Activated naive CD4-positive, alpha-beta T cell treated with anti-CD3 and anti-CD28 coated beads, Interleukin-2, amount 50 U/mL, for 72 hours (primary cell): Measurements from ENCODE around the gene IP6K1. TPM values are rescaled to one million over a fixed set of nuclear protein-coding genes. Genes with fewer than 3 reads are reported as not detected.

ENCODE experiments used
- ATAC-seq, 2 donors: fragments of 150-1000 bp; cut with Tn5 transposase; 2 replicates each; pipeline ENCODE4 v1.10.0; 2021; ENCODE audit warnings: mild to moderate bottlenecking in 2 of 2, moderate library complexity in 2 of 2
- DNase-seq, 2 donors: peaks; one replicate each; pipeline ENCODE4 v3.0.0; 2021 to 2022; ENCODE audit warnings: low spot score in 2 of 2
- H3K27ac Mint-ChIP-seq, 2 donors: one replicate each; pipeline ENCODE4 v1.8.0; 2022; ENCODE audit warnings: mild to moderate bottlenecking in 2 of 2, mixed read lengths in 2 of 2
- H3K36me3 Mint-ChIP-seq, 2 donors: one replicate each; pipeline ENCODE4 v1.8.0; 2022; ENCODE audit warnings: mixed read lengths in 2 of 2
- H3K9me3 Mint-ChIP-seq, 2 donors: one replicate each; pipeline ENCODE4 v1.8.0; 2022; ENCODE audit warnings: mixed read lengths in 2 of 2
- total RNA-seq, 2 donors: library from RNA; stranded (reverse); gene quantifications; one replicate each; pipeline ENCODE4 v1.2.3, GENCODE V29; 2022

IP6K1 gene
- total RNA-seq, 2 donors from 2014 or later = 26.2 to 26.9 TPM

GRCh38 chr3:49675912-49676311 is 110.4 kb downstream of the IP6K1 start:
- Mint-ChIP-seq H3K36me3 (peaks cover 0 to 23% of the 10 kb centered on the region in 2 donors), H3K9me3 (no peaks in the 10 kb centered on the region), H3K27ac (peak overlapping the region in 1 of 2 donors; percentile 77)
- ATAC-seq (no peak), DNase-seq (no peak)

DNA sequence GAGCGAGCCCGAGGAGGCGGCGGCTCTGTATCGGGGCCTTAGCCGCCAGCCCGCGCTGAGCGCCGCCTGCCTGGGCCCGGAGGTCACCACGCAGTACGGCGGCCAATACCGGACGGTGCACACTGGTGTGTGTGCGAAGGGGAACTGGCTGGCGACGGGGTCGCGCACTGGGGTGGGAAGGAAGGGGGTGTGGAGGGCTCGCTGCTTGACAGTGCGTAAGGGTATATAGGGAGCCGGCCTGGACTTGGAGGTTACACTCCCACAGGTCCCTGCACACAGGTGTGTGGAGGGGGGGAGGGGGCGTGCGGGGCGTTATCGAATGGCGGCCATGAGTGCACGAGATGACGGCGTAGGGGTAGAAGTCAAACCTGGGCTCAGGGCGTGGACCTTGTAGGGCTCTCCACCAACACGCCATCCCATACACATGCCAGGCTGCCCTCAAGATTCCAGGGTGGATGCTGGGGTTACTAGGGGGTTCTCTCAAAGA is 111.8 kb downstream of the IP6K1 start:
- H3K27ac Mint-ChIP-seq = peak overlapping the region; percentile 74 to 99
- ATAC-seq (peak; percentile 13 to 19), DNase-seq (no peak)
- H3K36me3 Mint-ChIP-seq = peaks cover 0 to 16% of the 10 kb centered on the region in 2 donors
- H3K9me3 Mint-ChIP-seq = no peaks in the 10 kb centered on the region

Other genes starting within 250 kb of the IP6K1 start
- gene BSN, start 232.1 kb downstream of the IP6K1 start, total RNA-seq = under 1 TPM; 0.06 to 0.20 TPM
- 100 to 1,000 TPM; 137 to 164 TPM for gene APEH, start 112.2 kb downstream of the IP6K1 start, total RNA-seq
- 10 to 100 TPM; 11.8 to 15.9 TPM for gene MST1, start 97.1 kb downstream of the IP6K1 start, total RNA-seq
- gene RNF123, start 97.0 kb downstream of the IP6K1 start, total RNA-seq = 10 to 100 TPM; 25.5 to 34.0 TPM
- gene AMIGO3, start 66.9 kb downstream of the IP6K1 start, total RNA-seq = not detected
- 10 to 100 TPM; 29.9 to 31.6 TPM for gene GMPPB, start 62.6 kb downstream of the IP6K1 start, total RNA-seq
- gene CDHR4, start 13.3 kb upstream of the IP6K1 start, total RNA-seq = under 1 TPM; 0.25 to 0.32 TPM
- under 1 TPM; 0.30 to 0.49 TPM for gene INKA1, start 16.7 kb upstream of the IP6K1 start, total RNA-seq
- 100 to 1,000 TPM; 101 to 133 TPM for gene UBA7, start 27.4 kb upstream of the IP6K1 start, total RNA-seq
- 10 to 100 TPM; 30.0 TPM for gene TRAIP, start 70.0 kb upstream of the IP6K1 start, total RNA-seq
- gene CAMKV, start 83.4 kb upstream of the IP6K1 start, total RNA-seq = under 1 TPM; 0.43 to 0.48 TPM
- gene MST1R, start 117.3 kb upstream of the IP6K1 start, total RNA-seq = 1 to 10 TPM in 1 of 2 donors, under 1 TPM in 1; 0.68 to 2.8 TPM
- 1 to 10 TPM; 6.0 to 8.4 TPM for gene MON1A, start 143.3 kb upstream of the IP6K1 start, total RNA-seq
- 100 to 1,000 TPM in 1 of 2 donors, 10 to 100 TPM in 1; 94.6 to 168 TPM for gene RBM6, start 153.6 kb upstream of the IP6K1 start, total RNA-seq